HepG2 (cell line): Measurements from ENCODE around the gene YIPF3. TPM values are rescaled to one million over a fixed set of nuclear protein-coding genes. Genes with fewer than 3 reads are reported as not detected.

Experiments used
- ARID4A ChIP-seq: sonication (generic); formaldehyde crosslinking; IDR thresholded peaks from 2 replicates; pipeline ENCODE4 v1.5.0; 2020; ENCODE audit warnings: mild to moderate bottlenecking, missing genetic modification reagents, borderline replicate concordance
- ATM ChIP-seq: fragments of 450-650 bp; IDR thresholded peaks from 2 replicates; pipeline ENCODE4 v1.7.1; 2017; ENCODE audit warnings: mild to moderate bottlenecking, borderline replicate concordance
- EED ChIP-seq: sonication (generic); formaldehyde crosslinking; IDR thresholded peaks from 2 replicates; pipeline ENCODE4 v1.5.0; 2020; ENCODE audit warnings: mild to moderate bottlenecking, missing genetic modification reagents
- KMT2A ChIP-seq: sonication (generic); formaldehyde crosslinking; IDR thresholded peaks from 2 replicates; pipeline ENCODE4 v1.4.0; 2020; ENCODE audit warnings: missing genetic modification reagents
- LRRFIP1 ChIP-seq: sonication (generic); formaldehyde crosslinking; conservative IDR thresholded peaks from 2 replicates; pipeline ENCODE4 v1.4.0; 2020; ENCODE audit warnings: missing genetic modification reagents
- MYNN ChIP-seq: sonication (generic); formaldehyde crosslinking; IDR thresholded peaks from 2 replicates; pipeline ENCODE4 v1.4.0; 2020; ENCODE audit warnings: mild to moderate bottlenecking, low read depth, missing genetic modification reagents
- NFIB ChIP-seq: sonication (generic); formaldehyde crosslinking; IDR thresholded peaks from 2 replicates; pipeline ENCODE4 v1.9.0; 2021; ENCODE audit warnings: missing genetic modification reagents, mild to moderate bottlenecking, borderline replicate concordance
- PHF21A ChIP-seq: sonication (generic); formaldehyde crosslinking; IDR thresholded peaks from 2 replicates; pipeline ENCODE4 v1.5.0; 2020; ENCODE audit warnings: mild to moderate bottlenecking, missing genetic modification reagents
- PHF5A ChIP-seq: IDR thresholded peaks from one replicate; pipeline ENCODE4 v1.6.1; 2018; ENCODE audit warnings: low read depth, missing genetic modification reagents; ENCODE audit not compliant: unreplicated experiment
- POLR2A ChIP-seq, 2 experiments: IDR thresholded peaks; 2 replicates each; pipeline ENCODE4 v1.6.1; 2011; ENCODE audit warnings: low read depth in 2 of 2, low read length in 2 of 2, mild to moderate bottlenecking in 1 of 2, moderate library complexity in 1 of 2; ENCODE audit not compliant: insufficient read depth in 1 of 2
- PRDM15 ChIP-seq: sonication (generic); formaldehyde crosslinking; IDR thresholded peaks from 2 replicates; pipeline ENCODE4 v1.4.0; 2020; ENCODE audit warnings: missing genetic modification reagents
- RFX3 ChIP-seq: IDR thresholded peaks from 2 replicates; pipeline ENCODE4 v1.6.1; 2016; ENCODE audit warnings: missing biosample characterization, missing genetic modification reagents
- RFX5 ChIP-seq: IDR thresholded peaks from 2 replicates; pipeline ENCODE4 v1.6.1; 2011; ENCODE audit warnings: low read depth, low read length, improper control_type of control experiment
- SETDB1 ChIP-seq: sonication (generic); formaldehyde crosslinking; IDR thresholded peaks from 2 replicates; pipeline ENCODE4 v1.5.1; 2020; ENCODE audit warnings: missing genetic modification reagents, mild to moderate bottlenecking, borderline replicate concordance
- UBTF ChIP-seq: sonication (generic); formaldehyde crosslinking; IDR thresholded peaks from 2 replicates; pipeline ENCODE4 v1.4.0; 2020; ENCODE audit warnings: mild to moderate bottlenecking, missing genetic modification reagents
- polyA plus RNA-seq, 8 experiments: library from polyadenylated mRNA; depleted of rRNA in 3 of 8; stranded (reverse) in 7 of 8; unstranded in 1 of 8; fragments of >200 nt; fragmentation: Illumina TruSeq in 4 of 8; extraction: Trizol in 4 of 8; gene quantifications; 2 replicates each; pipeline versions ENCODE4 v1.2.1 to v1.2.3, GENCODE V29; 2011 to 2016; ENCODE audit warnings: low read depth in 4 of 8, missing spikeins in 1 of 8, mixed read lengths in 1 of 8; ENCODE audit not compliant: insufficient read depth in 1 of 8
- total RNA-seq, 5 experiments: library from RNA; depleted of rRNA; stranded (reverse); fragments of >200 nt; fragmentation: Illumina TruSeq; extraction: Trizol; gene quantifications; 2 replicates each; pipeline ENCODE4 v1.2.3, GENCODE V29; 2016; ENCODE audit warnings: low read depth in 1 of 5

Gene YIPF3
- total and polyA plus RNA-seq, 2 of the 13 experiments (the other 11 are each of a cell fraction or from before 2014, with no cell fraction given) = 107 to 206 TPM

- TF ChIP-seq UBTF (peak; percentile 99), RFX5 (0 out of 2 replicates have a peak, but pooled peaks have one; percentile 51), RFX3 (CRISPR knock-in tag) (peak; percentile 94), POLR2A (IDR thresholded peaks at IDR 0.05; ENCODE audit: insufficient read depth in 1 of 2, low read depth in 2 of 2, low read length in 2 of 2) (peak in 1 of 2 experiments; percentile 97; a peak in 2 of 4 replicates), KMT2A (peak; percentile 96), LRRFIP1 (CRISPR knock-in tag) (no peak), PRDM15 (CRISPR knock-in tag) (no peak), ARID4A (CRISPR knock-in tag) (peak; percentile 96), EED (CRISPR knock-in tag) (0 out of 2 replicates have a peak, but pooled peaks have one; percentile 13), PHF5A (CRISPR knock-in tag) (no peak), NFIB (CRISPR knock-in tag) (no peak), ATM (no peak), MYNN (CRISPR knock-in tag) (no peak; the same call in 1 of the 2 replicates), SETDB1 (CRISPR knock-in tag) (no peak), PHF21A (CRISPR knock-in tag) (peak; percentile 76; the same call in 1 of the 2 replicates)
Measured at GRCh38 chr6:43516697-43517504, at the start of gene YIPF3, which contains the start of gene POLR1C (continued).
